ENCODE measurements around the gene NHS. TPM values are rescaled to one million over a fixed set of nuclear protein-coding genes. Genes with fewer than 3 reads are reported as not detected.

The NHS gene
- total RNA-seq, 1 donor from 2014 or later, result 8.6 TPM

DNA sequence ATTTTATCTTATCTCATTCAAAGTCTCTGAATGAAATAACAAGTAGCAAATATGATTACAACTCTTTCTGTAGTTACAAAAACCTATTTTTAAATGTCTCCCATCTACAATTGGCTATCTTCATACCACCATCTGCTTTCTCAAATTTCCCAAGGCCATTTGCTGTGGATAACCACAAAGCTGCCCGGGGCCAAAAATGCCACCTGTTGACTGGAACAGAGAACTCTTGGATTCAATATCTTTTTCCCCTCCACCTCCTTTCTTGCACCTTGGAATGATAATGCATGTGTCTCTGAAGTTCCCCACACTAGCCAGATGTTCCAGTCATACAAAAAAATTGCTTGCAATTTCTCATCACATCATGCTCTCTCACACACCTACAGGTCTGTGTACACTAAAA lies 269.0 kb downstream of the NHS start:
- TF ChIP-seq, protein P1, sequence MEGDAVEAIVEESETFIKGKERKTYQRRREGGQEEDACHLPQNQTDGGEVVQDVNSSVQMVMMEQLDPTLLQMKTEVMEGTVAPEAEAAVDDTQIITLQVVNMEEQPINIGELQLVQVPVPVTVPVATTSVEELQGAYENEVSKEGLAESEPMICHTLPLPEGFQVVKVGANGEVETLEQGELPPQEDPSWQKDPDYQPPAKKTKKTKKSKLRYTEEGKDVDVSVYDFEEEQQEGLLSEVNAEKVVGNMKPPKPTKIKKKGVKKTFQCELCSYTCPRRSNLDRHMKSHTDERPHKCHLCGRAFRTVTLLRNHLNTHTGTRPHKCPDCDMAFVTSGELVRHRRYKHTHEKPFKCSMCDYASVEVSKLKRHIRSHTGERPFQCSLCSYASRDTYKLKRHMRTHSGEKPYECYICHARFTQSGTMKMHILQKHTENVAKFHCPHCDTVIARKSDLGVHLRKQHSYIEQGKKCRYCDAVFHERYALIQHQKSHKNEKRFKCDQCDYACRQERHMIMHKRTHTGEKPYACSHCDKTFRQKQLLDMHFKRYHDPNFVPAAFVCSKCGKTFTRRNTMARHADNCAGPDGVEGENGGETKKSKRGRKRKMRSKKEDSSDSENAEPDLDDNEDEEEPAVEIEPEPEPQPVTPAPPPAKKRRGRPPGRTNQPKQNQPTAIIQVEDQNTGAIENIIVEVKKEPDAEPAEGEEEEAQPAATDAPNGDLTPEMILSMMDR (IDR thresholded peaks at IDR 0.05; ENCODE audit: insufficient read depth, low read length, poor library complexity, severe bottlenecking), result no peak
- no peaks in the 10 kb centered on the region for H3K27me3 ChIP-seq (ENCODE audit: control insufficient read depth, insufficient read depth, low read length)
- no peak for DNase-seq (ENCODE audit: low read depth)
- H3K36me3 ChIP-seq (ENCODE audit: control insufficient read depth, insufficient read depth, low read length), result no peaks in the 10 kb centered on the region
- H3K4me3 ChIP-seq (ENCODE audit: low read depth, low read length), result no peak overlapping the region

DNA sequence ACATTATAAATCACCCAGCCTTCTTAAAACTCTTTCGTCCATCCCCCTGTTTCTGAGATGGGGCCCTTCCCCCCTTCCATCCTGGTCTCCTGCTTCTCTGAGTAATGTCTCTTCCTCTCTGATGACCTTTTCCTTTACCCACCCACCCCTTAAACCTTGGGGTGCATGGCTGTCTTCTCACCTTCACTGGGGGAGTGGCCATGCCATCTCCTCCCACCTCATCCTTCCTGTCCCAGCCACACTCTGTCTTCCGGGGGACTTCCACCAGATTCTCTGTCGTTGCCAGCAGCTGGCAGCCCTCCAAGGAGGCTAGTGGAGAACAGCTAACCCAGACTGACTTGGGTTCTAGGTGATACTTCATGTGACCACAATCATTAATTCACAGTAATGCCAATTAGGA lies 279.1 kb downstream of the NHS start:
- H3K27me3 ChIP-seq (ENCODE audit: control insufficient read depth, insufficient read depth, low read length), result no peaks in the 10 kb centered on the region
- TF ChIP-seq, protein P1 (IDR thresholded peaks at IDR 0.05; ENCODE audit: insufficient read depth, low read length, poor library complexity, severe bottlenecking), result no peak
- no peaks in the 10 kb centered on the region for H3K36me3 ChIP-seq (ENCODE audit: control insufficient read depth, insufficient read depth, low read length)
- no peak for DNase-seq (ENCODE audit: low read depth)
- H3K4me3 ChIP-seq (ENCODE audit: low read depth, low read length), result no peak overlapping the region

DNA sequence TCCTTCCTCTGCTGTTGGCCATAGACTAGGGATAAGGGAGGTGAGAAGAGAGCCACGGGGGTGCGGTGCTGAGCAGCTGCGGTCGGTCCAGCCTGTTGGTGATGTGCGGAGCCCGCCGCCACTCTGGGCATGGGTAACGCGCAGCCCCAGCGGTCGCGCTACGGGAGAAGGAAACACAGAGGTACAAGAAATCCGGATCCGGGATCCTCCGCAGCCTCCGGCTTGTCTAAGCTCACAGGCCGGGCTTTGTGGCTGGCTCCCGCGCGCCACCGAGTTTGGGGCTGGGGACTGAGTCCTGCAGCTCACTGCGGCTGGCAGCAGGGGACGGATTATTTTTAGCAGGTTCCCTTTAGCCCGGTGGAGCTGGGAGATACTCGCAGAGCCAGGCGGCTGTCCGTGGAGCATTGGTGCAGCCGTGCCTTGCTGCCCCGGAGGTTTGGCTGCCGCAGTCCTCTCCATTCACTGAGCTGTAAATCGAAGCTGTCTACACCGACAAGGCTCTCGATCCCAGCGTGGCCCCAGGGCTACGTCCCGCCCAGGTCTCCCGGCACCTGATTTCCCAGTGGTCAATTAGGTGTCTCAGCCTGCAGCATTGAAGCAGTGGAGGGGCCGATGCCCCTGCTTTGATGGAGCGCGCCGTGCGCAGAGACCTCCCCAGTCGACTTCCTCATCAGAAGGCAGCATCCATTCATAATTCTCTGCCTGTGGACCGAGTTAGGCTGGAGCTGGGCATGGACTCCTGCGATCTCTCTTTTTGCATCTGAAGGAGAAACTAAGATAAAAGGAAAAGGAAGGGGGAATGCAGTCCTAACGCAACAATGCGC lies 280.4 kb downstream of the NHS start:
- peak overlapping the region; percentile 20 for H3K4me3 ChIP-seq (ENCODE audit: low read depth, low read length)
- TF ChIP-seq, protein P1 (IDR thresholded peaks at IDR 0.05; ENCODE audit: insufficient read depth, low read length, poor library complexity, severe bottlenecking), result no peak
- no peak for DNase-seq (ENCODE audit: low read depth)
- H3K36me3 ChIP-seq (ENCODE audit: control insufficient read depth, insufficient read depth, low read length), result no peaks in the 10 kb centered on the region
- H3K27me3 ChIP-seq (ENCODE audit: control insufficient read depth, insufficient read depth, low read length), result no peaks in the 10 kb centered on the region

DNA sequence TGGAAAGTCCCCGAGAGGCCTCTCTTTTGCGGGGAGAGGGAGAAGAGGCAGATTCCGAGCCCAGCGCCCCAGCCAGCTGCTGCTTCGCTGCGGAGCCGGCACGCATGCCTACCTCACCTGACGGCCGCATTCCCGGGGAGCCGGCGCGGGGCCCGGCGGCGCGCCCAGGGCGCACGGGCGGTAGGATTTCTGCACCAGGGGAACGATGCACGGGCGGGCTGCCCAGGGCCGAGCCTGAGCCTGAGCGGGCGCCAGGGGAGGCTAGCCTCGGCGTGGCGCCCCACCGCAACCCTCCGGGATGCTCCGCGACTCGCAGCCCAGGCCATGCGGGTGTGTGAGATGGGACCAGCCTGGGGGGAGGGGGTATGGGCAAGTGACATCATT lies 281.0 kb downstream of the NHS start:
- Histone ChIP-seq H3K27me3 (ENCODE audit: control insufficient read depth, insufficient read depth, low read length) (no peaks in the 10 kb centered on the region), H3K4me3 (ENCODE audit: low read depth, low read length) (peak overlapping the region; percentile 20), H3K36me3 (ENCODE audit: control insufficient read depth, insufficient read depth, low read length) (no peaks in the 10 kb centered on the region)
- TF ChIP-seq, protein P1 (IDR thresholded peaks at IDR 0.05; ENCODE audit: insufficient read depth, low read length, poor library complexity, severe bottlenecking), result no peak
- DNase-seq (ENCODE audit: low read depth), result no peak

DNA sequence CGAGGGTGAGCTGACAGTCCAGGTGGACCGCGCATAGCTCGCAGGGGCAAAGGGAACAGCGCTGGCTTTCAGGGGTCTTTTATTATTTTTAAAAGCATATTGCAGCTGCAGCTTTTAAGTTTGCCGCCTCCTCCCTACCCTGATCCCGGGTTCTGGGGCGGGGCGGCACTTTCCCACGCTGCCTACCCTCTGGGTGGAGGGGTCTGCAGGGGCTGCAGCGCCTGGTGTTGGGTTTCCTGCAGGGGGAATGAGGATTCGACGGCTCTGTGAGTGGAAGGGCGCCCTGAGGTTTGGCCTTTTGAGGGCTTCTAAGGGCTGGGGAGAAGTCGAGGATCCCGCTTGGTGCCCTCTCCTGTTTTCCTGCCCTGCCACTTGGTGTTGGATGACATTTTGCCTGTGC lies 281.6 kb downstream of the NHS start:
- Histone ChIP-seq H3K36me3 (ENCODE audit: control insufficient read depth, insufficient read depth, low read length) (no peaks in the 10 kb centered on the region), H3K27me3 (ENCODE audit: control insufficient read depth, insufficient read depth, low read length) (no peaks in the 10 kb centered on the region), H3K4me3 (ENCODE audit: low read depth, low read length) (peak overlapping the region; percentile 4)
- DNase-seq (ENCODE audit: low read depth), result no peak
- TF ChIP-seq, protein P1 (IDR thresholded peaks at IDR 0.05; ENCODE audit: insufficient read depth, low read length, poor library complexity, severe bottlenecking), result no peak

DNA sequence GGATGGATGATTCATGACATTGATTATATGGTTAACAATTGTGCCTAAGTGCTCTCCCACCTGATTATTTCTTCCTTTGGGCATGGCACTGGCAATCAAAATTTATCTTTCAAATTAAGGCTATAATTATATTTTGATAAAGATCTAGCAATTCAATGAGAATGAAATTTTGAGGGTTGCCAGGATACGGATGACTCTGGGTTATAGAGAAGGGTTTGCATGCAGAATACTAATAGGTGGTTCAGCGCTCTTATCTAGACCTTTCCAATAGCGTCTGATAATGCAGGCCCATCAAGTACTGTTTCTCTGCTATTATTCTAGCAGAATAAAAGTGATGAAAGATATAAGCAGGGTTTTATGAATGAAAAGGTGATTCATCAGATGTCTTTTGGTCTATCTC lies 287.4 kb downstream of the NHS start:
- DNase-seq (ENCODE audit: low read depth), result no peak
- Histone ChIP-seq H3K4me3 (ENCODE audit: low read depth, low read length) (no peak overlapping the region), H3K27me3 (ENCODE audit: control insufficient read depth, insufficient read depth, low read length) (no peaks in the 10 kb centered on the region), H3K36me3 (ENCODE audit: control insufficient read depth, insufficient read depth, low read length) (no peaks in the 10 kb centered on the region)
- TF ChIP-seq, protein P1 (IDR thresholded peaks at IDR 0.05; ENCODE audit: insufficient read depth, low read length, poor library complexity, severe bottlenecking), result no peak

Data from kidney epithelial cell (primary cell).